Omental fat pad (tissue), 4 donors: Measurements from ENCODE around the gene RFFL. TPM values are rescaled to one million over a fixed set of nuclear protein-coding genes. Genes with fewer than 3 reads are reported as not detected.

Experiments
- ATAC-seq: fragments of 150-250 bp; one replicate; pipeline ENCODE4 v1.9.1; 2016; ENCODE audit warnings: mild to moderate bottlenecking, moderate library complexity; ENCODE audit not compliant: low FRiP score
- DNase-seq: peaks from one replicate; pipeline ENCODE4 v3.0.0-alpha.2; 2019; ENCODE audit warnings: low spot score
- total RNA-seq, 4 donors: library from RNA; depleted of rRNA; stranded (reverse); fragments of >200 nt; gene quantifications; one replicate each; pipeline ENCODE4 v1.1.0, GENCODE V29; 2016
- TF ChIP-seq, protein P1 (sequence below), 3 donors: fragments of 450-650 bp; IDR thresholded peaks; one replicate each; pipeline ENCODE4 v1.5.1; 2016 to 2017; ENCODE audit warnings: antibody characterized with exemption in 3 of 3, mild to moderate bottlenecking in 3 of 3, moderate library complexity in 2 of 3

RFFL gene
- total RNA-seq, 4 donors from 2014 or later: 17.3 to 23.1 (median 19.7) TPM

DNA sequence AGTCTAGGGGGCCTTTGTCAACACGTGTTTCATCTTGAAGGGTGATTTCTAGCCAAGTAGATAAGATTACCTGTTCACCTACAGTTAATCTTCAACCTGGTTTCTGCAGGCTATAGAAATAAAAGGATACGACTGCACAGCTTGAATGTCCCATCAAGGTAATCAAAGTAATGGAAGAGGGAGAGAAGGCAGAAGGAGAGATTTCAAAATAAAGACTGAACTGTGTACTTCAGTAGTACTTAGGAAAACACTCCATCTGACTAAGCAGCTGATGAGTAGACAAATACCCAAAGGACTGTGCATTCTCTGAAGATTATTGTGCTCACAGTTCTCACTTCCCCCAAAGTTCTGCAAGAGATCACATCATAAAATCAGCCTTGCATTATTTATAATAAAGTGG, 5.8 kb upstream of the RFFL start:
- TF ChIP-seq, protein P1, sequence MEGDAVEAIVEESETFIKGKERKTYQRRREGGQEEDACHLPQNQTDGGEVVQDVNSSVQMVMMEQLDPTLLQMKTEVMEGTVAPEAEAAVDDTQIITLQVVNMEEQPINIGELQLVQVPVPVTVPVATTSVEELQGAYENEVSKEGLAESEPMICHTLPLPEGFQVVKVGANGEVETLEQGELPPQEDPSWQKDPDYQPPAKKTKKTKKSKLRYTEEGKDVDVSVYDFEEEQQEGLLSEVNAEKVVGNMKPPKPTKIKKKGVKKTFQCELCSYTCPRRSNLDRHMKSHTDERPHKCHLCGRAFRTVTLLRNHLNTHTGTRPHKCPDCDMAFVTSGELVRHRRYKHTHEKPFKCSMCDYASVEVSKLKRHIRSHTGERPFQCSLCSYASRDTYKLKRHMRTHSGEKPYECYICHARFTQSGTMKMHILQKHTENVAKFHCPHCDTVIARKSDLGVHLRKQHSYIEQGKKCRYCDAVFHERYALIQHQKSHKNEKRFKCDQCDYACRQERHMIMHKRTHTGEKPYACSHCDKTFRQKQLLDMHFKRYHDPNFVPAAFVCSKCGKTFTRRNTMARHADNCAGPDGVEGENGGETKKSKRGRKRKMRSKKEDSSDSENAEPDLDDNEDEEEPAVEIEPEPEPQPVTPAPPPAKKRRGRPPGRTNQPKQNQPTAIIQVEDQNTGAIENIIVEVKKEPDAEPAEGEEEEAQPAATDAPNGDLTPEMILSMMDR (IDR thresholded peaks at IDR 0.05): no peak
- DNase-seq: no peak
- ATAC-seq: no peak

DNA sequence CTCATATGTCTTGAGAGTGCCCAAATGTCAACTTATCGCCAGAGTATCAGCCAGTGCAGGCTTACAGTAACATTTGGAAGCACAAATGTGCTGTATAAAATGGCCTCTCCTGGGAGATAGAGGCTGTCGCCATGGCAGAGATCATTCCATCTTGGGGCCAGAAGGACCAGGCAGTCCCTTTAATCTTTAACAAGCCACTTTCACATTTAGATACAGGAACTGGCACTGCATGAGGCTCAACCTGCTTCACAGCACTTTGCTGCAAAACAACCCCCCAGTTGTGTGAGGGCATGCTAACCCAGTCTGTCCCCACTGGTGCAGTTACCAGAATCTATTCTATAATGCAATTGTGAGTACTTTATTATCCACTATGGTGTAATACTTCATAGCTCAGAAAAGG, 4.7 kb upstream of the RFFL start:
- TF ChIP-seq, protein P1 (IDR thresholded peaks at IDR 0.05): no peak
- ATAC-seq: no peak
- no peak for DNase-seq

DNA sequence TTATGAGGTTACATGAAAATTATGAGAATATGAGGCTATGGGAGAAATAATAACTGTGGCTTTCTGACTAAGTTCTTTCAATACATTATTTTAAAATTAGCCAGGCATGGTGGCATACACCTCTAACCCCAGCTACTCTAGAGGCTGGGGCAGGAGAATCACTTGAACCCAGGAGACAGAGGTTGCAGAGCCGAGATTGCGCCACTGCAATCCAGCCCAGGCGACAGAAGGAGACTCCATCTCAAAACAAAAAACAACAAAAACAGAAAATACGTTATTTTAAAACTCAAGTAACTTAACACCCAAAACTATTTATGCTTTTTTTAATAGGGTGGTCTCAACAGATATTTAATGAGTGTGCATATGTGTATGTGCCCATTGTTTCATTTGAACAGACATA, 2.4 kb upstream of the RFFL start:
- TF ChIP-seq, protein P1 (IDR thresholded peaks at IDR 0.05): no peak
- ATAC-seq: no peak
- DNase-seq: no peak

DNA sequence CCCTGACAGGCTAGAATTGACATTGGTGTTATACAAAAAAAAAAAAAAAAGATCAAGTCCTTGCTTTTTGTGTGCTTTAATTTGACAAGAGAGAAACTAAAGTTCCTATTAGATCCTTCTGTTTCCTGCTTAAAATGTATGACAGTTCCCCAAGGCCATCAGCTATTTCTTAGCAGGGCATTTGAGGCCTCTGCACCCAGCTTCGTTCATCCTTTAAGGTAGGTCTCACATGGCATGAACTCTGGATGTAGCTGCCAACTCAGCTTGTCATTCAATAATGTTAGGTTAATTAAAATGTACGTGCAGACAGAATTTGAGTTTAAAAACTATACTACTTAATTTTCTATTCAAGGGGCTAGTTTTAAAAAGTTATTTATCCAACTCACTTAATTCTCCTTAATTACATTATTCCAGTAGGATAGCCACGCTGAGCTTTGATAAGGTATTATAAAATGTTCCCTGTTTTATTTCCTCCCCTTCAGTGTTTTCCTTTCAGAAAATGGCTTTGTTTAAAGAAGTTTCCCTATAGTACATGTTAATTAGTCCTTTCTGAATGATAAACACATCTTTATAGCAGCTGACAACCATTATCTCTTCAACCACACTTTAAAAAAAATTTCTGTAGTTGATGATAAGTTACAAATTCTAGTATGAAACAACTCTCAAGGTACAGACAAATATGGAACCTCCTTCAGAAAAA, 1.2 kb upstream of the RFFL start:
- no peak for ATAC-seq
- no peak for DNase-seq
- TF ChIP-seq, protein P1 (IDR thresholded peaks at IDR 0.05): no peak

DNA sequence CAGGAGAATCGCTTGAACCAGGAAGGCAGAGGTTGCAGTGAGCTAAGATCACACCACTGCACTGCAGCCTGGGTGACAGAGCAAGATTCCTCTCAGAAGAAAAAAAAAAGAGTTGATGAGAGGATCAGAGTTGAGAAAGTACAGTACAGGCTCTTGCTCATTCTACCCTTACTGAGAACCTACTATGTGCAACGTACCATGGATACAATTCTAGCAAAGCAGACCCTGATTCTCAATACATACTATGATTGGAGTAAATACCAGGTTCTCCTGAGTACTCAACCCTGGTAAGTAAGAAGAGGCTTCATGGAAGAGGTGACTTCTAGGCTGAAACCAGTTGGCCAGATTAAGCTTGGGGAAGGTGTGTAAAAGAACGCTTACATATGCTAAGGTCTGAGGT, 1.2 kb downstream of the RFFL start:
- no peak for DNase-seq
- TF ChIP-seq, protein P1 (IDR thresholded peaks at IDR 0.05): no peak
- ATAC-seq: no peak

DNA sequence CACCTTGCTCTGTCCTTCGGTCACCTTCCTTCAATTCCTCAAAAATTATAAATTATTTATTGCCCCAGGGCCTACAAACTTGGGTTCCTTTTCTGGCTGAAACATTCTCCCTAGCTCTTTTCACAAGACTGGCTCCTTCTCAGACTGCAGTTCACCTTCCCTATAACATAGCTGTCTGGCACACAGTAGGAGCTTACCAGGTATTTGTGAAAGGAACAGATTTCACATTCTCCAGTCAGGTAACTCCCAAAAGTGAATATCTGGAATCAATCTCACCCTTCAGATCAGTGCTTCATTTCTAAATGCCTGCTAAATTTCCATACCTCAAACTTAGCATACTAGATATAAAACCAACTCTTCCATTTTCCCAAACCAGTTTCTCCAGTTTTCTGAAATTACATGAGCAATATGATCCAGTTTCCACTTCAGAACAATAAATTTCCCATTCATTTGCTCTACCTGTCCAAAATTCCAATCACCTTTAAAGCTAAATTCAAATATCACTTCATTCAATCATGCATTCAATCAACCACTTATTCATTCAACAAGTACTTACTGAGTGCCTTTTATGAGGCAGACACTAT, 6.1 kb downstream of the RFFL start:
- TF ChIP-seq, protein P1 (IDR thresholded peaks at IDR 0.05): no peak

DNA sequence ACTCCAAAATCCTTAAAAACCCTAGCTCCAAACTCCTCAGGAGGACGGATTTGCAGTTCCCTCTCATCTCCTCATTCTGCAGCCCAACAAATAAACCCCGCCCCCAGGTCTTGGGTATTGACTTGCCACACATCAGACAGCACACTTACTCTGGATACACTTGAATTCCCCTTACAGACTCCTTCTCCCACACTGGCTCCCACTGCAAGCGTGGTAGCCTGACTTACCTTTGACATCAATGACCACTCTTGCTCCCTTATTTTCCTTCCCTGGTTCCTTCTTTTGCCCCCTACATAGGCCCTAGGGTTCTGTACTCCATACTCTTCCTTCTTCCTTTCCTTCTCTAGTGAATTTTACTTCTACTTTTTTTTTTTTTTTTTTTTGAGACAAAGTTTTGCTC, 7.5 kb downstream of the RFFL start:
- DNase-seq: no peak
- ATAC-seq: no peak
- TF ChIP-seq, protein P1 (IDR thresholded peaks at IDR 0.05): no peak

More for the DNA sequence above, 6.1 kb downstream of the RFFL start:
- ATAC-seq (no peak), DNase-seq (no peak)
